Activated T-helper 2 cell treated with anti-CD3 and anti-CD28 coated beads, Interferon-gamma antibody, Interleukin-2, Interleukin-4, amounts not matched to agents 10 μg/mL and 5 μg/mL and 100 μg/mL, durations not matched to agents 14 hours and 24 hours and 36 hours (primary cell): Measurements from ENCODE around the gene MAEA. TPM values are rescaled to one million over a fixed set of nuclear protein-coding genes. Genes with fewer than 3 reads are reported as not detected.
"Not testable (repeated sequence)": the region's sequence is repeated elsewhere in the genome, so short reads cannot be mapped to it uniquely, and the experiment has no call there.

Experiments used
- DNase-seq: peaks from one replicate; pipeline ENCODE4 v3.0.0; 2021; ENCODE audit warnings: low spot score
- H3K27ac Mint-ChIP-seq: one replicate; pipeline ENCODE4 v1.8.0; 2021; ENCODE audit warnings: mixed read lengths
- H3K27me3 Mint-ChIP-seq: one replicate; pipeline ENCODE4 v1.8.0; 2021; ENCODE audit warnings: low read depth, mixed read lengths
- H3K36me3 Mint-ChIP-seq: one replicate; pipeline ENCODE4 v1.8.0; 2021; ENCODE audit warnings: low read depth, mixed read lengths
- H3K4me1 Mint-ChIP-seq: one replicate; pipeline ENCODE4 v1.8.0; 2021; ENCODE audit warnings: low read depth, mixed read lengths
- H3K4me3 Mint-ChIP-seq: one replicate; pipeline ENCODE4 v1.8.0; 2021; ENCODE audit warnings: low read depth, mild to moderate bottlenecking, moderate library complexity, mixed read lengths
- H3K9me3 Mint-ChIP-seq: one replicate; pipeline ENCODE4 v1.8.0; 2021; ENCODE audit warnings: mixed read lengths
- intact Hi-C: fragments of 100-400 bp; cut with micrococcal nuclease; formaldehyde crosslinking; loops from one replicate; pipeline ENCODE4 v1.15.1; 2023
- total RNA-seq: library from RNA; stranded (reverse); gene quantifications from 2 replicates; pipeline ENCODE4 v1.2.3, GENCODE V29; 2022

The MAEA gene
- total RNA-seq, 1 donor from 2014 or later = 59.2 TPM

DNA sequence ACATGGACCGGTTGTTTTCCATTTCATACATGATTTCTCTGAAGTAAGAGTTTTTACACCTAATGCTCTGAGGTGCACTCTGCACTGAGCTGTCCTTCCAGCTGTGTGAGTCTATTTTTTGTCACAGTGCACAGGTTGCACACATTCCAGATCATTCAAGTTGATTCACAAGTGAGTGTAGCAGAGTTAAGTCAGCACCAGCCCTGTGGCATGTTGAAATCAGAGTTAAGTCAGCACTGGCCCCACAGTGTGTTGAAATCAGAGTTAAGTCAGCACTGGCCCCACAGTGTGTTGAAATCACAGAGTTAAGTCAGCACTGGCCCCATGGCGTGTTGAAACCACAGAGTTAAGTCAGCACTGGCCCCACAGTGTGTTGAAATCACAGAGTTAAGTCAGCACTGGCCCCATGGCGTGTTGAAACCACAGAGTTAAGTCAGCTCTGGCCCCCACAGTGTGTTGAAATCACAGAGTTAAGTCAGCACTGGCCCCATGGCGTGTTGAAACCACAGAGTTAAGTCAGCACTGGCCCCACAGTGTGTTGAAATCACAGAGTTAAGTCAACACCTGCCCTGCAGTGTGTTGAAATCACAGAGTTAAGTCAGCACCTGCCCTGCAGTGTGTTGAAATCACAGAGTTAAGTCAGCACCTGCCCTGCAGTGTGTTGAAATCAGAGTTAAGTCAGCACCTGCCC, 45.6 kb downstream of the MAEA start:
- H3K9me3 Mint-ChIP-seq, H3K27ac Mint-ChIP-seq, H3K27me3 Mint-ChIP-seq, intact Hi-C loops, H3K4me3 Mint-ChIP-seq, DNase-seq: not testable (repeated sequence)
- H3K36me3 Mint-ChIP-seq = peaks cover 71% of the 10 kb centered on the region
- H3K4me1 Mint-ChIP-seq = peaks cover 33% of the 10 kb centered on the region

DNA sequence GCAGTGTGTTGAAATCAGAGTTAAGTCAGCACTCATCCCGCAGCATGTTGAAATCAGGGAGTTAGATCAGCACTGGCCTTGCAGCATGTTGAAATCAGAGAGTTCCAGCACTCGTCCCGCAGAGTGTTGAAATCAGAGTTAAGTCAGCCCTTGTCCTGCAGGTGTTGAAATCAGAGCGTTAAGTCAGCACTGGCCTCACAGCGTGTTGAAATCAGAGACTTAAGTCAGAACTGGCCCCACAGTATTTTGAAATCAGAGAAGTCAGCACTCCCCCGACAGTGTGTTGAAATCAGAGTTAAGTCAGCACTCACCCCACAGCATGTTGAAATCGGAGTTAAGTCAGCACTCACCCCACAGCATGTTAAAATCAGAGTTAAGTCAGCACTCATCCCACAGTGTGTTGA, 46.4 kb downstream of the MAEA start:
- H3K27ac Mint-ChIP-seq = no peak overlapping the region
- H3K4me3 Mint-ChIP-seq = no peak overlapping the region
- DNase-seq = no peak
- H3K27me3 Mint-ChIP-seq = no peaks in the 10 kb centered on the region
- peaks cover 26% of the 10 kb centered on the region for H3K4me1 Mint-ChIP-seq
- peaks cover 71% of the 10 kb centered on the region for H3K36me3 Mint-ChIP-seq
- intact Hi-C loops = no loop called here
- H3K9me3 Mint-ChIP-seq = no peaks in the 10 kb centered on the region

- peaks cover 71% of the 10 kb centered on the region for H3K36me3 Mint-ChIP-seq
These were observed 47.7 kb downstream of the MAEA start for GRCh38 chr4:1337376-1337831.

DNA sequence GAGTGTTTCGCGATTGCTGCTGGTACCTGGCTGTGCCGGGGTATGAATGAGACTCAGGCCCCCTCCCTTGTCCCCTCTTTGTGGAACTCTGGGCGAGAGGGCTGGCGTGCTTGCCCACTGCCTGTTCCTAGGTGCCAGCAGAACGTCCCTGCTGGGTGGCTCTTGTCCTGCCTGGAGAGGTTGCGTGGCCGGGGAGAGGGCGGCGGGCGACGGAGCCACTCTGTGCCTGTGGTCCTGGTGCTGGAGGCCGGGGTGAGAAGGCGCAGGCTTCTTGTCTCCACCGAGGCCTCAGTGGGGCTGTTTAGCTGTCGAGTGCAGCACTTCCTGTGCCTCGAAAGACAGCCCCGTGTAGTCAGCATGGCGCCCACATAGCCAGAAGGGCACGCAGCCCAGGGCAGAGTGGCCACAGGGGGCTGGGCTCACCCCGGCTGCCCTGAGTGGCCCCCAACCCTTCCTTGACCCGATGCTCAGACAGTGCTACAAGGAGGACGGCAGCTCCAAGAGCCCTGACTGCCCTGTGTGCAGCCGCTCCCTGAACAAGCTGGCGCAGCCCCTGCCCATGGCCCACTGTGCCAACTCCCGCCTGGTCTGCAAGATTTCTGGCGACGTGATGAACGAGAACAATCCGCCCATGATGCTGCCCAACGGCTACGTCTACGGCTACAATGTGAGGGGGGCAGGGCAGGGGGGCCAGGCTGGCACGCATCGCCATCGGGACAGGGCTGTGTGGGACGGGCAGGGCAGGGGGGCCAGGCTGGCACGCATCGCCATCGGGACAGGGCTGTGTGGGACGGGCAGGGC, 48.5 kb downstream of the MAEA start:
- Mint-ChIP-seq H3K4me3 (no peak overlapping the region), H3K27ac (peak overlapping the region; percentile 72), H3K9me3 (no peaks in the 10 kb centered on the region), H3K36me3 (peaks cover 67% of the 10 kb centered on the region), H3K4me1 (peaks cover 24% of the 10 kb centered on the region), H3K27me3 (no peaks in the 10 kb centered on the region)
- intact Hi-C loops = no loop called here
- no peak for DNase-seq

More at GRCh38 chr4:1337376-1337831, 47.7 kb downstream of the MAEA start:
- H3K27me3 Mint-ChIP-seq = no peaks in the 10 kb centered on the region
- H3K4me1 Mint-ChIP-seq = peaks cover 24% of the 10 kb centered on the region
- H3K27ac Mint-ChIP-seq = peak overlapping the region; percentile 72
- no peak overlapping the region for H3K4me3 Mint-ChIP-seq
- DNase-seq = no peak
- intact Hi-C loops = no loop called here
- no peaks in the 10 kb centered on the region for H3K9me3 Mint-ChIP-seq

GRCh38 chr4:1338752-1339414, 49.2 kb downstream of the MAEA start:
- H3K9me3 Mint-ChIP-seq = no peaks in the 10 kb centered on the region
- no peak overlapping the region for H3K4me3 Mint-ChIP-seq
- peaks cover 24% of the 10 kb centered on the region for H3K4me1 Mint-ChIP-seq
- H3K27me3 Mint-ChIP-seq = no peaks in the 10 kb centered on the region
- H3K36me3 Mint-ChIP-seq = peaks cover 67% of the 10 kb centered on the region
- intact Hi-C loops = no loop called here
- DNase-seq = no peak
- H3K27ac Mint-ChIP-seq = no peak overlapping the region

GRCh38 chr4:1339489-1339888, 49.8 kb downstream of the MAEA start:
- Mint-ChIP-seq H3K36me3 (peaks cover 64% of the 10 kb centered on the region), H3K27me3 (no peaks in the 10 kb centered on the region), H3K4me1 (peaks cover 24% of the 10 kb centered on the region), H3K4me3 (no peak overlapping the region), H3K27ac (no peak overlapping the region), H3K9me3 (no peaks in the 10 kb centered on the region)
- no peak for DNase-seq
- intact Hi-C loops = no loop called here

- Mint-ChIP-seq H3K27ac (no peak overlapping the region), H3K27me3 (no peaks in the 10 kb centered on the region), H3K4me3 (no peak overlapping the region), H3K4me1 (peaks cover 26% of the 10 kb centered on the region), H3K9me3 (no peaks in the 10 kb centered on the region), H3K36me3 (peaks cover 58% of the 10 kb centered on the region)
- intact Hi-C loops = no loop called here
- DNase-seq = no peak
These were observed 50.6 kb downstream of the MAEA start for GRCh38 chr4:1340181-1340747.

DNA sequence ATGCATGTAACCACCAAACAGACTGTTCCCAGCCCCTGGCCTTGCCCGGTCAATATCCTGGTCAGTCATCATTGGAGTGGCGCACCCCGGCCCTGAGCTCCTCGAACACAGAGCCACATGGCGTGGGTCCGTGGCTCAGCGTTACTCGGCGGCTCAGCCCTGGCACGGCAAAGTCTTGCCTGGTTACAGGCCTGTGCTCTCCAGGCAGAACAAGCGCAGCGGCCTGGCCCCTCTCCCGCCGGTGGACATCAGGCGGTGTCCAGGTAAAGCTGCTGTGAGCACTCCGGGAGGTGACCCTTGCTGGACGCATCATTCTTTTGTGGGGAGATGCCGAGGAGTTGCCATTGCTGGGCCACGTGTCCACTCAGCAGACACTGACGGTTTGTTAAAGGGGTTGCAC, 51.2 kb downstream of the MAEA start:
- DNase-seq = no peak
- intact Hi-C loops = no loop called here
- H3K4me3 Mint-ChIP-seq = no peak overlapping the region
- no peaks in the 10 kb centered on the region for H3K27me3 Mint-ChIP-seq
- H3K4me1 Mint-ChIP-seq = peaks cover 29% of the 10 kb centered on the region
- H3K27ac Mint-ChIP-seq = no peak overlapping the region
- H3K36me3 Mint-ChIP-seq = peaks cover 58% of the 10 kb centered on the region
- no peaks in the 10 kb centered on the region for H3K9me3 Mint-ChIP-seq

DNA sequence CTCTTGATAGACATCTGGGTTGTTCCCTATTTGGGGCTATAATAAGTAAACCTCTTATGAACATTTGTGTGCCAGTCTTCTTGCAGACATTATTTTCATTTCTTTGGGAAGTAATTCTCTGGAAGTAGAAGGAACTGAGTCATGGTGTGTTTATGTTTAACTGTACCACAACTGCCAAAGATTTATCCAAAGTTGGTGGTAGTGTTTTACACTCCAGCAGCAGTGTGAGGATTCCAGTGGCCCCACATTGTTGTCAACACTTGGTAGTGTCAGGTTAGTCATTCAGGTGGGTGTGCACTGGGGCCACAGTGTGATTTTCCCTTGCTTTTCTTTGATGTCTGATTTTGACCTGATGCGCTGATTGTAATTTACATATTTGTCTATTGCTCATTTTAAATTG, 52.3 kb downstream of the MAEA start:
- H3K36me3 Mint-ChIP-seq = peaks cover 48% of the 10 kb centered on the region
- no peaks in the 10 kb centered on the region for H3K9me3 Mint-ChIP-seq
- no peak overlapping the region for H3K4me3 Mint-ChIP-seq
- DNase-seq = no peak
- peaks cover 24% of the 10 kb centered on the region for H3K4me1 Mint-ChIP-seq
- intact Hi-C loops = no loop called here
- no peak overlapping the region for H3K27ac Mint-ChIP-seq
- H3K27me3 Mint-ChIP-seq = no peaks in the 10 kb centered on the region

DNA sequence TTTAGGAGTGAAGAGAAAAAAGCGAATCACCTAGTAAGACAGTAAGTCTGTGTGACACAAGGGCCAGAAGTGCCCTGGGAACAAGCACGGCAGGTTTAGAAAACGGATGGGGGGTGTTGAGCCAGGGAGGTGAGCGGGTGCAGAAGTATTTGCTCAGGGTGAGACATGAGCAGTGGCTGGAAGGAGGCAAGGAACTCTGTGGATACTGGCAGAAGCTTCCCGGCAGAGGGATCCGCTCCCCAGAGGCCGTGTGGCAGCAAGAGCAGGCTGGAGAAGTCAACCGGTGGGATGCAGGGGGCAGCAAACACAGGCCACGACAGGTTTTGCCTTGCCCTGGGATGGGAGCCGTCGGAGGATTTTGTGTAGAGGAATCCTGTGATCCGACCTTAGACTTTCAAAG, 55.0 kb downstream of the MAEA start:
- intact Hi-C loops = loop anchor here (5.0 kb wide), 1 partner anchor 368 kb away; the partner anchor contains the start of gene SLBP
- H3K27ac Mint-ChIP-seq = no peak overlapping the region
- DNase-seq = no peak
- no peaks in the 10 kb centered on the region for H3K9me3 Mint-ChIP-seq
- peaks cover 35% of the 10 kb centered on the region for H3K36me3 Mint-ChIP-seq
- peak overlapping the region; percentile 91 for H3K4me3 Mint-ChIP-seq
- H3K4me1 Mint-ChIP-seq = peaks cover 25% of the 10 kb centered on the region
- no peaks in the 10 kb centered on the region for H3K27me3 Mint-ChIP-seq

- Mint-ChIP-seq H3K4me3 (peak overlapping the region; percentile 91), H3K27ac (peak overlapping the region; percentile 85), H3K36me3 (peaks cover 24% of the 10 kb centered on the region), H3K9me3 (no peaks in the 10 kb centered on the region), H3K4me1 (peaks cover 30% of the 10 kb centered on the region), H3K27me3 (no peaks in the 10 kb centered on the region)
- intact Hi-C loops = loop anchor here (1.0 to 5.0 kb wide), 6 partner anchors 16 to 366 kb away; partner anchors contain the start of gene SLBP
- DNase-seq = peak; percentile 53
These were observed 56.5 kb downstream of the MAEA start for GRCh38 chr4:1345903-1346780.
